Dermis microvascular lymphatic vessel endothelial cell (primary cell): ENCODE measurements around the gene CMTM3. TPM values are rescaled to one million over a fixed set of nuclear protein-coding genes. Genes with fewer than 3 reads are reported as not detected.

Experiments
- DNase-seq, 2 donors: peaks; one replicate each; pipeline versions ENCODE4 v3.0.0 to v3.0.0-alpha.2; 2010; ENCODE audit warnings: low read depth in 2 of 2
- total RNA-seq: library from RNA; depleted of rRNA; stranded (reverse); fragments of >200 nt; gene quantifications from 2 replicates; pipeline ENCODE4 v1.2.1, GENCODE V29; 2014

Gene CMTM3
- total RNA-seq, 1 donor from 2014 or later: 21.8 TPM

DNA sequence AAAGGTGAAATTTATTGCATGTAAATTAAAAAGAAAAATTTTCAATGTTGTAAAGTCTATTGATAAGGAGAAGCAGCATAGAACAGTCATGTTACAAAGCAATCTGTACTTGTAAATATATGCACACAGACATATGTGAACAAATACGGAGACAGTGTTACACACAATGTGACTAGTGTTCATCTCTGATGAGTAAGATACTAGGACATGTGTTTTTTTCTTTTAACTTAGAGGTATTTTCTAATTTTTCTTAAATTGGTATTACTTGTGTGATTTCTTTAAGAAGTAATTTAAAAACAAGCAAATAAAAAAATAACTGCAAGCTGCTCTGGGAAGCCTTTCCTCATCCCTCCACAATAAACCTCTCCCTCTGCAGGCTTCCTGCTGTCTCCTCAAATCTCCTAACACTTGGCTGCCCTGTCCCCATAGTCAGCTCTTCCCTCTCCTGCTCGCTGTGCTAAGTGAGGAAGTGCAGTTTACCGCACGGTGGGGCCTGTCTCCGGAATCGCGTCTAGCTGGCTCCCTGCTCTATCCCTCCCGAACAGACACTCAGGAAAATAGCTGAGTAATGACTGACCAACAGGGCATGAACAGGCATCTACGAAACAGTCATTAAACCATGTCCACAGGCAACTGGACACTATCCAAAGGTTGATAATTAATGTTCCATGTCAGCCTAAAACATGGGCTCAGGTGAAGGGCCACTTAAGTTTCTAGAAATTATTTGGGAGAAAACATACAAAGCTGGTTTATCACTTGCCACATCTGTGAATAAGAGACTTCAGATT lies 56.1 kb downstream of the CMTM3 start:
- DNase-seq: peak; percentile 43 to 90

DNA sequence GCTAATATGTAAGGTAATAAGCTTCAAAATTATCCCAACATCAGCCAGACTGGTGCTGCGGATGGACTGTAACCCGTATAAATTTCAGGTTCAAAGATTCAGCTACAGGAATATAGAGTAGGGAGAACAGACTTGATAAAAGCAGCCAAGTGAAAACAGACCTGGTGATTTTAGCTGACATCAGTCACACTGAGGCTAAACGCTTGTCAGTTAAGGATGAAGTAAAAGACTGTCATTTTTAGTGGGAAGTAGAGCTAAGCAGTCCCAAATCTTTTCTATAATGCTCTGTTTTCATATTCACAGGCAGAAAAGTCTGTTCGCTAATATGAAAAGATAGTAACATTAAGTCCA lies 56.7 kb downstream of the CMTM3 start:
- no peak for DNase-seq

DNA sequence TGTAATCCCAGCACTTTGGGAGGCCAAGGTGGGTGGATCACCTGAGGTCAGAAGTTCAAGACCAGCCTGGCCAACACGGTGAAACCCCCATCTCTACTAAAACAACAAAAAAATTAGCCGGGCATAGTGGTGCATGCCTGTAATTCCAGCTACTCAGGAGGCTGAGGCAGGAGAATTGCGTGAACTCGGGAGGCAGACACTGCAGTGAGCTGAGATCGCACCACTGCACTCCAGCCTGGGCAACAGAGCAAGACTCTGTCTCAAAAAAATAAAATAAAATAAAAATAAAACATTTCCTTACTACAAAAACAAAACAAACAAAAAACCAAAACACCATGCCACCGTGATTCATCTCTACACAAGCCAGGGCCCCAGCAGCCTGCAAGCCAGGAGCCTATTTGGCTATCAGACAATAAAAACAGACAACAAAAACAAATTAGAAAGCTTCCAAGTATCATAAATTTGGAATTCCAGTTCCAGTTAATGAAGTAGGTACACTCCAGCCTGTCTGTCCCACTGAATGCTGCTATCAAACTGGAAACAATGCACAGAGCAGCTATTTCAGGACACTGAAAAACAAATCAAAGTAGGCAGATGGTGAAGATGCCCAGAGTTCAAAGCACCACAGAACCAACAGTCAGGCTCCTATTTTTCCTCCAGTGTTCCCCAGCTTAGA lies 57.3 kb downstream of the CMTM3 start:
- peak in 1 of 2 donors; percentile 28 for DNase-seq

DNA sequence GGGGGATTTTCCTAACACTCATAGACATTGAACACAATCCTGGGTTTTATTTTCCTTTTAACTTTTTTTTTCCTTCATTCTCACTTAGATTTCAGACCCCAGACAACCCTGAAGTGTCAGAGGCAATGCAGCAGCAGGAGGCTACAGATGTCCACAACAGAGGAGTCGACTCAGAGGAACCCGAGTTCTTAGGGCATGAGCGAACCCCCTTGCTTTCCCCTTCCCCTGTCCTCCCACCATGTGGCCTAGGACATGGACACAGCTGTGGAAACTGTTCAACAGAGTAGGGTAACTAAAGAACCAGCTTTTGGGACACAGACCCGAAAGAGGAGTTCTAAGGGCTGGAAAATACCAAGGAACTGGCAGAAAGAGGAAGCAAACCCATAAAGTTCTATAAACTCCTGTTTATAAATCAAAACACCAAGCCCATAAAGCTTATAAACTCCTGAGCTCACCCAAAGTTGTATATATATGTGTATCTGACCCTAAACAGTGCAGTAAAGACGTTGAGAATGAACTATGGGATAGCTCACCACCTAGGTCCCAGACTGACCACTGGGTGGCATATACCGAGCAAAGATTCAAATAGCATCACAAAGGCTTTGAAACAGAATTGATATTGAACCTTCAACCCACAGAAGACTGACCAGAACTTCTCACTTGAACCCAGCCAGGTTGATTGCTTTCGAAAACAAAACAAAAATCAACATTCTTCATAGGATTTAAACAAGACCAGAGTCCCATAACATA lies 58.1 kb downstream of the CMTM3 start:
- DNase-seq: peak; percentile 34 to 59

Other genes starting within 250 kb of the CMTM3 start
- gene CDH5, start 238.0 kb upstream of the CMTM3 start, total RNA-seq: 263 and 363 TPM in 2 replicates
- 0.39 and 0.51 TPM in 2 replicates for gene BEAN1, start 177.4 kb upstream of the CMTM3 start, total RNA-seq
- gene TK2, start 54.6 kb upstream of the CMTM3 start, total RNA-seq: 25.7 and 35.4 TPM in 2 replicates
- gene CKLF, start 52.1 kb upstream of the CMTM3 start, total RNA-seq: 69.7 and 84.0 TPM in 2 replicates
- 1.9 and 2.1 TPM in 2 replicates for gene CMTM1, start 38.3 kb upstream of the CMTM3 start, total RNA-seq
- not detected in 2 replicates for gene CMTM2, start 25.2 kb upstream of the CMTM3 start, total RNA-seq
- 9.4 and 12.4 TPM in 2 replicates for gene CMTM4, start 92.0 kb downstream of the CMTM3 start, total RNA-seq
- 98.4 and 101 TPM in 2 replicates for gene DYNC1LI2, start 146.9 kb downstream of the CMTM3 start, total RNA-seq
- under 0.01 TPM in 1 of 2 replicates, not detected in the other for gene TERB1, start 196.9 kb downstream of the CMTM3 start, total RNA-seq
- 31.6 and 44.3 TPM in 2 replicates for gene NAE1, start 226.3 kb downstream of the CMTM3 start, total RNA-seq
- gene CA7, start 239.7 kb downstream of the CMTM3 start, total RNA-seq: not detected in 2 replicates